ENCODE results near the gene CTTN.
A peak's percentile ranks its signal among the peaks of the same experiment; 100 is the strongest.
"Not testable (repeated sequence)": the region's sequence is repeated elsewhere in the genome, so short reads cannot be mapped to it uniquely, and the experiment has no call there.

CTTN gene

GRCh38 chr11:70454197-70454767 lies 56.0 kb downstream of the CTTN start:
- DNase-seq (ENCODE audit: low read depth in 4 of 4, low spot score in 1 of 4) = no peak

- DNase-seq (ENCODE audit: low read depth in 4 of 4, low spot score in 1 of 4) = not testable (repeated sequence)
These were observed 56.5 kb downstream of the CTTN start for GRCh38 chr11:70454811-70455210.

GRCh38 chr11:70455354-70455753 lies 57.0 kb downstream of the CTTN start:
- no peak for DNase-seq (ENCODE audit: low read depth in 4 of 4, low spot score in 1 of 4)

- no peak for DNase-seq (ENCODE audit: low read depth in 4 of 4, low spot score in 1 of 4)
These were observed 58.7 kb downstream of the CTTN start for GRCh38 chr11:70456921-70457532.

GRCh38 chr11:70458736-70459135 lies 60.4 kb downstream of the CTTN start:
- no peak for DNase-seq (ENCODE audit: low read depth in 4 of 4, low spot score in 1 of 4)

- DNase-seq (ENCODE audit: low read depth in 4 of 4, low spot score in 1 of 4) = no peak
These were observed 61.8 kb downstream of the CTTN start for GRCh38 chr11:70460111-70460510.

GRCh38 chr11:70460964-70461363 lies 62.6 kb downstream of the CTTN start:
- no peak for DNase-seq (ENCODE audit: low read depth in 4 of 4, low spot score in 1 of 4)

- no peak for DNase-seq (ENCODE audit: low read depth in 4 of 4, low spot score in 1 of 4)
These were observed 64.6 kb downstream of the CTTN start for GRCh38 chr11:70462818-70463477.

GRCh38 chr11:70463478-70464255 lies 65.3 kb downstream of the CTTN start:
- DNase-seq (ENCODE audit: low read depth in 4 of 4, low spot score in 1 of 4) = no peak

GRCh38 chr11:70464509-70465361 lies 66.4 kb downstream of the CTTN start:
- DNase-seq (ENCODE audit: low read depth in 4 of 4, low spot score in 1 of 4) = no peak

- no peak for DNase-seq (ENCODE audit: low read depth in 4 of 4, low spot score in 1 of 4)
These were observed 67.8 kb downstream of the CTTN start for GRCh38 chr11:70466154-70466553.

- no peak for DNase-seq (ENCODE audit: low read depth in 4 of 4, low spot score in 1 of 4)
These were observed 68.3 kb downstream of the CTTN start for GRCh38 chr11:70466596-70466995.

GRCh38 chr11:70467201-70468085 lies 69.1 kb downstream of the CTTN start:
- DNase-seq (ENCODE audit: low read depth in 4 of 4, low spot score in 1 of 4) = peak in 3 of 4 experiments; percentile 16 to 47 (median 23)

- DNase-seq (ENCODE audit: low read depth in 4 of 4, low spot score in 1 of 4) = no peak
These were observed 70.2 kb downstream of the CTTN start for GRCh38 chr11:70468256-70469195.

- DNase-seq (ENCODE audit: low read depth in 4 of 4, low spot score in 1 of 4) = no peak
These were observed 71.8 kb downstream of the CTTN start for GRCh38 chr11:70470127-70470526.

GRCh38 chr11:70471254-70471653 lies 72.9 kb downstream of the CTTN start:
- peak in 1 of 4 experiments; percentile 10 for DNase-seq (ENCODE audit: low read depth in 4 of 4, low spot score in 1 of 4)

- DNase-seq (ENCODE audit: low read depth in 4 of 4, low spot score in 1 of 4) = no peak
These were observed 73.9 kb downstream of the CTTN start for GRCh38 chr11:70472240-70472639.

- DNase-seq (ENCODE audit: low read depth in 4 of 4, low spot score in 1 of 4) = no peak
These were observed 75.0 kb downstream of the CTTN start for GRCh38 chr11:70473186-70473872.
